H1 (cell line): ENCODE measurements around the gene SMAD6. TPM values are rescaled to one million over a fixed set of nuclear protein-coding genes. Genes with fewer than 3 reads are reported as not detected.

Experiments used
- CTCF ChIA-PET: fragments of 300-600 bp; sonication (Branson Sonifier 250); formaldehyde crosslinking; loops from one replicate; lab custom pipeline; 2021; ENCODE audit not compliant: partially characterized antibody; lab: Charles Lee
- POLR2A ChIA-PET: fragments of 300-600 bp; sonication (Branson Sonifier 250); formaldehyde crosslinking; loops from one replicate; lab custom pipeline; 2021; ENCODE audit warnings: inconsistent platforms; ENCODE audit not compliant: partially characterized antibody; lab: Charles Lee
- DNase-seq, 2 experiments: peaks; one replicate each; pipeline versions ENCODE4 v3.0.0 to v3.0.0-alpha.2; 2010 to 2022; ENCODE audit warnings: low spot score in 2 of 2, low read depth in 1 of 2, mixed read lengths in 1 of 2
- FAIRE-seq: peaks from 2 replicates; lab custom pipeline; 2011; peaks lifted over from hg19 to GRCh38; lab: Jason Lieb, UNC
- H2AFZ ChIP-seq: 2 replicates; pipeline ENCODE4 v1.8.1; 2012; ENCODE audit warnings: low read length, inconsistent platforms
- H2AK5ac ChIP-seq: 2 replicates; pipeline ENCODE4 v1.6.1; 2013; ENCODE audit warnings: low read depth, low read length
- H2BK120ac ChIP-seq: replicated peaks from 2 replicates; pipeline ENCODE3; 2013; ENCODE audit warnings: low read depth, low read length, inconsistent platforms
- H2BK12ac ChIP-seq: 2 replicates; pipeline ENCODE4 v1.6.1; 2013; ENCODE audit warnings: low read depth, low read length
- H2BK15ac ChIP-seq: 2 replicates; pipeline ENCODE4 v1.6.1; 2013; ENCODE audit warnings: low read length
- H2BK20ac ChIP-seq: 2 replicates; pipeline ENCODE4 v1.6.1; 2013; ENCODE audit warnings: low read length
- H2BK5ac ChIP-seq: 2 replicates; pipeline ENCODE4 v1.6.1; 2013; ENCODE audit warnings: low read depth, low read length
- H3K14ac ChIP-seq: 2 replicates; pipeline ENCODE4 v1.6.1; 2013; ENCODE audit warnings: inconsistent platforms; ENCODE audit not compliant: insufficient read length
- H3K18ac ChIP-seq: 2 replicates; pipeline ENCODE4 v1.6.1; 2013; ENCODE audit warnings: low read length; ENCODE audit errors: extremely low read depth
- H3K23ac ChIP-seq: 2 replicates; pipeline ENCODE4 v1.6.1; 2013; ENCODE audit warnings: inconsistent platforms; ENCODE audit not compliant: insufficient read length
- H3K23me2 ChIP-seq: 2 replicates; pipeline ENCODE4 v1.6.1; 2013; ENCODE audit warnings: low read depth, low read length
- H3K27ac ChIP-seq: 2 replicates; pipeline ENCODE4 v1.6.1; 2011; ENCODE audit warnings: low read depth, low read length, inconsistent platforms
- H3K27me3 ChIP-seq, 4 experiments: replicated peaks in 1 of 4; 1 replicate in 1 of 4; 2 replicates in 3 of 4; pipeline versions ENCODE4 v1.6.1 to v1.8.1; 2011 to 2013; ENCODE audit warnings: low read length in 3 of 4, mild to moderate bottlenecking in 3 of 4, inconsistent platforms in 2 of 4, mixed read lengths in 2 of 4, moderate library complexity in 1 of 4; ENCODE audit not compliant: control insufficient read depth in 3 of 4, insufficient read depth in 3 of 4; ENCODE audit errors: extremely low read depth in 1 of 4
- H3K36me3 ChIP-seq, 4 experiments: 2 replicates each; pipeline versions ENCODE4 v1.6.1 to v1.8.1; 2011 to 2013; ENCODE audit warnings: mild to moderate bottlenecking in 4 of 4, low read length in 3 of 4, moderate library complexity in 2 of 4, control low read depth in 1 of 4, inconsistent platforms in 1 of 4; ENCODE audit not compliant: insufficient read depth in 4 of 4, control insufficient read depth in 2 of 4
- H3K4ac ChIP-seq: replicated peaks from 2 replicates; pipeline ENCODE3; 2013; ENCODE audit warnings: low read length, low read depth, mixed read lengths, inconsistent platforms; ENCODE audit not compliant: insufficient read length
- H3K4me1 ChIP-seq, 4 experiments: replicated peaks in 1 of 4; 1 replicate in 1 of 4; 2 replicates in 3 of 4; pipeline versions ENCODE4 v1.6.1 to v1.8.1; 2011 to 2013; ENCODE audit warnings: low read length in 3 of 4, inconsistent platforms in 2 of 4, mixed read lengths in 1 of 4; ENCODE audit not compliant: insufficient read depth in 4 of 4, control insufficient read depth in 3 of 4
- H3K4me2 ChIP-seq, 2 experiments: 2 replicates each; pipeline versions ENCODE4 v1.6.1 to v1.8.1; 2011 to 2013; ENCODE audit warnings: low read depth in 2 of 2, low read length in 2 of 2, control low read depth in 1 of 2, inconsistent platforms in 1 of 2, mild to moderate bottlenecking in 1 of 2; ENCODE audit not compliant: insufficient read depth in 1 of 2
- H3K4me3 ChIP-seq, 4 experiments: fragments of 200-600, 300-600 bp in 1 of 4; sonication (generic), shearing (Covaris generic), sonication (Bioruptor Twin) in 1 of 4; 2 replicates each; pipeline versions ENCODE4 v1.5.1 to v1.8.1; 2011 to 2016; ENCODE audit warnings: low read length in 4 of 4, low read depth in 3 of 4, control low read depth in 2 of 4, inconsistent platforms in 2 of 4, mild to moderate bottlenecking in 2 of 4, mixed read lengths in 1 of 4, moderate library complexity in 1 of 4; ENCODE audit not compliant: insufficient read depth in 2 of 4; ENCODE audit errors: extremely low read depth in 1 of 4
- H3K56ac ChIP-seq: replicated peaks from 2 replicates; pipeline ENCODE3; 2013; ENCODE audit warnings: low read depth, mild to moderate bottlenecking, mixed read lengths, low read length, inconsistent platforms; ENCODE audit not compliant: insufficient read length
- H3K79me1 ChIP-seq: 2 replicates; pipeline ENCODE4 v1.6.1; 2013; ENCODE audit warnings: low read depth, low read length, control low read depth
- H3K79me2 ChIP-seq, 2 experiments: 2 replicates each; pipeline versions ENCODE4 v1.6.1 to v1.8.1; 2012 to 2013; ENCODE audit warnings: low read length in 2 of 2, mild to moderate bottlenecking in 2 of 2, inconsistent platforms in 1 of 2; ENCODE audit not compliant: insufficient read depth in 2 of 2, control insufficient read depth in 1 of 2
- H3K9ac ChIP-seq, 4 experiments: replicated peaks in 1 of 4; 1 replicate in 1 of 4; 2 replicates in 3 of 4; pipeline versions ENCODE4 v1.6.1 to v1.8.1; 2011 to 2013; ENCODE audit warnings: low read depth in 3 of 4, low read length in 3 of 4, control low read depth in 2 of 4, mild to moderate bottlenecking in 2 of 4, moderate library complexity in 2 of 4, inconsistent platforms in 1 of 4; ENCODE audit errors: extremely low read depth in 1 of 4
- H3K9me3 ChIP-seq, 2 experiments: 2 replicates each; pipeline versions ENCODE4 v1.6.1 to v1.8.1; 2012 to 2013; ENCODE audit warnings: mild to moderate bottlenecking in 2 of 2, moderate library complexity in 2 of 2, control low read depth in 1 of 2, inconsistent platforms in 1 of 2, low read depth in 1 of 2, low read length in 1 of 2, mixed read lengths in 1 of 2; ENCODE audit not compliant: insufficient read depth in 2 of 2
- H4K20me1 ChIP-seq, 2 experiments: replicated peaks in 1 of 2; 2 replicates each; pipeline versions ENCODE3 to v1.8.1; 2011 to 2013; ENCODE audit warnings: inconsistent platforms in 2 of 2, low read length in 2 of 2, mild to moderate bottlenecking in 1 of 2; ENCODE audit not compliant: insufficient read depth in 2 of 2, control insufficient read depth in 1 of 2
- H4K5ac ChIP-seq: 2 replicates; pipeline ENCODE4 v1.6.1; 2013; ENCODE audit warnings: low read length, low read depth, mixed read lengths, inconsistent platforms; ENCODE audit not compliant: insufficient read length
- H4K8ac ChIP-seq: 2 replicates; pipeline ENCODE4 v1.8.0; 2013; ENCODE audit warnings: mild to moderate bottlenecking, moderate library complexity, low read length, inconsistent platforms; ENCODE audit not compliant: insufficient read depth; ENCODE audit errors: extremely low read depth
- H4K91ac ChIP-seq: replicated peaks from 2 replicates; pipeline ENCODE3; 2013; ENCODE audit warnings: low read length, mixed read lengths, inconsistent platforms; ENCODE audit not compliant: insufficient read length
- CBX5 ChIP-seq: fragments of 300-800, 300-1000 bp; sonication (generic); IDR thresholded peaks from 2 replicates; pipeline ENCODE4 v1.7.1; 2016; ENCODE audit warnings: antibody characterized with exemption, low read length, low read depth
- CEBPB ChIP-seq: IDR thresholded peaks from 2 replicates; pipeline ENCODE4 v1.6.1; 2012; ENCODE audit warnings: low read depth, low read length
- CREB1 ChIP-seq: IDR thresholded peaks from 2 replicates; pipeline ENCODE4 v1.6.1; 2012; ENCODE audit warnings: inconsistent platforms
- EP300 ChIP-seq, 2 experiments: IDR thresholded peaks; 1 replicate in 1 of 2; 2 replicates in 1 of 2; pipeline ENCODE4 v1.6.1; 2011 to 2012; ENCODE audit warnings: low read depth in 2 of 2, low read length in 2 of 2, mild to moderate bottlenecking in 2 of 2, borderline replicate concordance in 1 of 2, inconsistent platforms in 1 of 2, moderate library complexity in 1 of 2
- SP2 ChIP-seq: IDR thresholded peaks from 2 replicates; pipeline ENCODE4 v1.6.1; 2012; ENCODE audit warnings: mild to moderate bottlenecking, low read length, inconsistent platforms
- TBP ChIP-seq: IDR thresholded peaks from 2 replicates; pipeline ENCODE4 v1.6.1; 2011; ENCODE audit warnings: low read depth, low read length, improper control_type of control experiment
- TEAD4 ChIP-seq: IDR thresholded peaks from 2 replicates; pipeline ENCODE4 v1.6.1; 2012; ENCODE audit warnings: low read depth, low read length, inconsistent platforms, mixed read lengths
- WGBS, 2 experiments: shearing (Covaris generic) in 1 of 2; methylation state at CpG; one replicate each; pipeline versions ENCODE4 v1.1.6 to v1.1.7; 2013 to 2015; ENCODE audit warnings: low lambda C conversion rate in 2 of 2, mixed read lengths in 2 of 2, inconsistent platforms in 1 of 2, low coverage in 1 of 2, missing lambda C conversion rate in 1 of 2; ENCODE audit not compliant: insufficient replicate concordance in 2 of 2, insufficient coverage in 1 of 2, insufficient read length in 1 of 2; ENCODE audit errors: extremely low coverage in 1 of 2, missing lambda C conversion rate in 1 of 2; 5-methylcytosine and 5-hydroxymethylcytosine counted together
- polyA plus RNA-seq, 7 experiments: library from polyadenylated mRNA; depleted of rRNA in 3 of 7; stranded (reverse) in 5 of 7; unstranded in 2 of 7; fragments of >200 nt in 5 of 7; fragments of 200-250 nt in 2 of 7; gene quantifications; 1 replicate in 5 of 7; 2 replicates in 1 of 7; 4 replicates in 1 of 7; pipeline versions ENCODE4 v1.2.1 to v1.2.3, GENCODE V29; 2011 to 2013; ENCODE audit warnings: missing spikeins in 2 of 7, mixed read lengths in 2 of 7
- total RNA-seq: library from RNA; stranded (reverse); fragmentation: NEBNext Ultra II Directional; extraction: Animal tissue kit (Norgen Biotek cat#: 25700); gene quantifications from 2 replicates; pipeline ENCODE4 v1.2.1, GENCODE V29; 2021
- TF ChIP-seq, protein P1 (sequence below), 3 experiments: IDR thresholded peaks; 1 replicate in 2 of 3; 2 replicates in 1 of 3; pipeline versions ENCODE4 v1.5.1 to v1.6.1; 2011; ENCODE audit warnings: low read length in 3 of 3, mild to moderate bottlenecking in 3 of 3, inconsistent platforms in 2 of 3, low read depth in 1 of 3, moderate library complexity in 1 of 3; ENCODE audit not compliant: insufficient read depth in 1 of 3; ENCODE audit errors: control extremely low read depth in 1 of 3

The SMAD6 gene
- total and polyA plus RNA-seq, 2 of the 8 experiments (the other 6 are each of a cell fraction or from before 2014, with no cell fraction given), result 1.8 to 7.0 TPM

DNA sequence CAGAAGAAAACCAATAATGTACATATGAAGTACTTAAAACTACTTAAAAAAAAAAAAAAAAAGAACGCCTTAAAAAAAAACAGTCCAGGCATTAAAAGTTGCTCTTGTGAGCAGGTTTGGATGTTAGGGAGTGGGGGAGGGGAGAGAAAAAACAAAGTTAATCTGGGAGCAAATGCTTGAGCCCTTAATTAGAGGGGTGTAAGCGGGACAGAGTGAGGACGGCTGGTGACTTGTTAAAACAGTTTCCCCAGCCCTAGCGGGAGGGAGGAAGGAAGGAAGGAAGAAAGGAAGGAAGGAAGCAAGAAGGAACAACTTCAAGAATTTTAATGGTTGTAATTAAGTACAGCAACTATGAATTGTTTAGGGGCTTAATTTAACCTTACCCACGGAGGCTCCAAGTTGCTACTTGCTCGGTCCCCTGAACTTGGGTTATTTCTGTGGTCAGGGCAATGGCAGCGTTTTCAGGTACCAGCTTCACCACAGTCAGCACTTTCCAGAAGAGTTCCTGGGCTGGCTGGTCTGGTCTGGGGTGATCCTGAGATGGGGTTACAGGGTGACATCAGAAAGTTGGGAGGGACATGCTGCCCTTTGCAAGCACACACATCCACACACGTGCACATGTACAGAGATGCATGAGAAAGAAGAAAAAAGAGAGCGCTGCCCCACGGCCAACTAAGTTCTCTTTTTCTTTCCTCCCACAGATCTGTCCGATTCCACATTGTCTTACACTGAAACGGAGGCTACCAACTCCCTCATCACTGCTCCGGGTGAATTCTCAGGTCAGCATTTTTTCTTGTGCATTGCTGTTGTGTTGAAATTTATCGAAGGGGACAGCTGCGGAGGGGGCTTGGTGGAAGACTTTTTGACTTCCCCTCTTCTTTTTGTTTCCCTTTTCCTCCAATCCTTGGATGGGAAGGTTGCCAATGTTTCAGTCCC, 14.0 kb downstream of the SMAD6 start:
- POLR2A ChIA-PET, result no interaction called here
- TF ChIP-seq EP300 (IDR thresholded peaks at IDR 0.05; ENCODE audit: borderline replicate concordance in 1 of 2, low read depth in 2 of 2, low read length in 2 of 2) (no peak), TBP (no peak), SP2 (no peak), CEBPB (no peak), CBX5 (no peak), TEAD4 (no peak), CREB1 (no peak)
- TF ChIP-seq, protein P1, sequence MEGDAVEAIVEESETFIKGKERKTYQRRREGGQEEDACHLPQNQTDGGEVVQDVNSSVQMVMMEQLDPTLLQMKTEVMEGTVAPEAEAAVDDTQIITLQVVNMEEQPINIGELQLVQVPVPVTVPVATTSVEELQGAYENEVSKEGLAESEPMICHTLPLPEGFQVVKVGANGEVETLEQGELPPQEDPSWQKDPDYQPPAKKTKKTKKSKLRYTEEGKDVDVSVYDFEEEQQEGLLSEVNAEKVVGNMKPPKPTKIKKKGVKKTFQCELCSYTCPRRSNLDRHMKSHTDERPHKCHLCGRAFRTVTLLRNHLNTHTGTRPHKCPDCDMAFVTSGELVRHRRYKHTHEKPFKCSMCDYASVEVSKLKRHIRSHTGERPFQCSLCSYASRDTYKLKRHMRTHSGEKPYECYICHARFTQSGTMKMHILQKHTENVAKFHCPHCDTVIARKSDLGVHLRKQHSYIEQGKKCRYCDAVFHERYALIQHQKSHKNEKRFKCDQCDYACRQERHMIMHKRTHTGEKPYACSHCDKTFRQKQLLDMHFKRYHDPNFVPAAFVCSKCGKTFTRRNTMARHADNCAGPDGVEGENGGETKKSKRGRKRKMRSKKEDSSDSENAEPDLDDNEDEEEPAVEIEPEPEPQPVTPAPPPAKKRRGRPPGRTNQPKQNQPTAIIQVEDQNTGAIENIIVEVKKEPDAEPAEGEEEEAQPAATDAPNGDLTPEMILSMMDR (IDR thresholded peaks at IDR 0.05; ENCODE audit: control extremely low read depth in 1 of 3, insufficient read depth in 1 of 3, low read depth in 1 of 3, low read length in 3 of 3), result no peak

More for the DNA sequence above, 14.0 kb downstream of the SMAD6 start:
- Histone ChIP-seq H3K9me3 (no peaks in the 10 kb centered on the region), H3K4me3 (no peak overlapping the region), H2BK20ac (no peak overlapping the region), H4K20me1 (peaks cover 0 to 2% of the 10 kb centered on the region in 2 experiments), H3K36me3 (peaks cover 0 to 11% (median 0%) of the 10 kb centered on the region in 4 experiments; a peak in 3 of 8 replicates), H2BK15ac (no peak overlapping the region), H3K23me2 (no peaks in the 10 kb centered on the region), H3K9ac (no peak overlapping the region), H3K18ac (no peak overlapping the region), H4K91ac (no peak overlapping the region), H3K56ac (no peak overlapping the region), H3K23ac (no peak overlapping the region), H4K5ac (no peak overlapping the region), H3K79me2 (no peaks in the 10 kb centered on the region), H3K4ac (peak overlapping the region; percentile 44), H3K4me2 (no peak overlapping the region), H4K8ac (peak overlapping the region; percentile 25; the same call in 1 of the 2 replicates), H3K27me3 (no peaks in the 10 kb centered on the region), H3K79me1 (no peaks in the 10 kb centered on the region; the same call in 1 of the 2 replicates), H2BK120ac (no peak overlapping the region), H3K4me1 (peaks cover 0 to 4% (median 2%) of the 10 kb centered on the region in 4 experiments; a peak in 4 of 7 replicates), H3K14ac (no peak overlapping the region), H2BK12ac (no peak overlapping the region), H3K27ac (no peak overlapping the region), H2BK5ac (peak overlapping the region; percentile 49; the same call in 1 of the 2 replicates), H2AFZ (no peak overlapping the region), H2AK5ac (0 out of 2 replicates have a peak overlapping the region, but pooled peaks have one; percentile 48)
- DNase-seq, result no peak
- FAIRE-seq, result no peak
- 84% methylated on average over 15 of the region's 15 CpGs; no CpG with 5 or more reads in 1 of the 2 experiments for WGBS, 2 experiments
- CTCF ChIA-PET, result interaction anchor here (0.7 to 2.5 kb wide), 11 partner anchors 8 to 137 kb away, joined by 3 to 10 read pairs (median 4); partner anchors contain the start of gene SMAD6
